ENCODE results near the gene LRSAM1. TPM values are rescaled to one million over a fixed set of nuclear protein-coding genes. Genes with fewer than 3 reads are reported as not detected.

Gene LRSAM1
- total and polyA plus RNA-seq, 4 donors: 14.7 to 44.5 (median 27.1) TPM

DNA sequence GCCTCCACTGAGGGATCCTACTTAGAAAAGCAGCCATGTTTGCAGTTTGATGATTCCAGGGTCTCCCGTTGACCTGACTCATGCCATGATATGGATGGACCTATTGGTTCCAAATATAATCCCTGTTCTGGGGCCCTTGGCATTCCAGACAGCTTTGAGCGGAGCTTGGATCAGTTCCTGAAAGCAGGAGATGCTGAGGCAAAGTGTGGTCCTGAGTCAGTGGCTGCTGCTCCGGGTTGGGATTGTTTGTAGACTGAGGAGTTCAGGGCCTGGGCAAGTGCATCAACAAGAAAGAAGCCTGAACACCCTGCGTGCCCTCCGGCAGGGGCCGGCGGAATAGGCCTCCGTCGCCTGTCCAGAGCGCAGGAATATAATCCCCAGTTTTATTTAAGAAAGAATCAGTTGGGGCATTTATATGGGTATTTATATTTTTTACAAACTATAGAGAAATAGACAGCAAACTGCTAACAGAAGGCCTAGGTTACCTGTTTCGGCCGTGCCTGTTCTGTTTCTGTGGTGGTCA lies 50.6 kb downstream of the LRSAM1 start:
- no peak for DNase-seq (ENCODE audit: low read depth in 4 of 6, low spot score in 6 of 6)
- Histone ChIP-seq H3K4me1 (ENCODE audit: control insufficient read depth, insufficient read depth, low read length) (no peaks in the 10 kb centered on the region), H3K36me3 (ENCODE audit: control insufficient read depth, insufficient read depth, low read length) (peaks cover 82% of the 10 kb centered on the region), H3K27ac (ENCODE audit: low read depth, low read length) (no peak overlapping the region), H3K27me3 (ENCODE audit: control insufficient read depth, insufficient read depth, low read length) (no peaks in the 10 kb centered on the region), H3K4me3 (ENCODE audit: low read depth, low read length) (no peak overlapping the region), H3K9me3 (ENCODE audit: control insufficient read depth, insufficient read depth, low read length) (no peaks in the 10 kb centered on the region)
- WGBS (ENCODE audit: insufficient coverage): 93% methylated on average over 7 of the region's 12 CpGs

DNA sequence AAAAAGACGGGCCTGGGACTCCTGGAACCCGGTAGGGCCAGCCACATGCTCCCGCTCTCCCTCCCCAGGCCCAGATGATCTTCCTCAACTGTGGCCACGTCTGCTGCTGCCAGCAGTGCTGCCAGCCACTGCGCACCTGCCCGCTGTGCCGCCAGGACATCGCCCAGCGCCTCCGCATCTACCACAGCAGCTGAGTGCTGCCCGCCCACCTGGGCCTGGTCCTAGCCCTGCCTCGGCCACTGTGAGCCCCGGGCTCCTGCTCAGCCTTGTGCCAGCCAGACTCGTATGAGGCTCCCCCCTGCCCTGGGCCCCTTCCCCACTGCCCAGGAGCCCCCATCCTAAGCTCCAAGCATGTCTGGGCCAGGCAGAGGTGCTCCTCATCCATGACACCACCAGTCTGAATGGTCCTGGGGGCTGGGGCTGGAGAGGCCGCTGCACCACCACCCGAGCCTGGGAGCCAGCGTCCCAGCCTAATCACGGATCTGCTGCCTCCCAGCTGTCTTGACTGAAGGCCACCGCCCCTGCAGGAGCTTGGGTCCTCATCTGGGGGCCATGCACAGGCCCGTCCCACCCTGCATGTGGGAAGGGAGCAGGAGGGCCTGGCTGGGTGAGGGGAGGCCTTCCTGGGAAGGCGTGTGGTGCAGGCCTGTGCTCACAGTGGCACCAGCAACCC lies 51.5 kb downstream of the LRSAM1 start:
- Histone ChIP-seq H3K36me3 (ENCODE audit: control insufficient read depth, insufficient read depth, low read length) (peaks cover 82% of the 10 kb centered on the region), H3K27ac (ENCODE audit: low read depth, low read length) (no peak overlapping the region), H3K9me3 (ENCODE audit: control insufficient read depth, insufficient read depth, low read length) (no peaks in the 10 kb centered on the region), H3K4me1 (ENCODE audit: control insufficient read depth, insufficient read depth, low read length) (no peaks in the 10 kb centered on the region), H3K4me3 (ENCODE audit: low read depth, low read length) (no peak overlapping the region), H3K27me3 (ENCODE audit: control insufficient read depth, insufficient read depth, low read length) (no peaks in the 10 kb centered on the region)
- WGBS (ENCODE audit: insufficient coverage): 89% methylated on average over 20 of the region's 21 CpGs
- DNase-seq (ENCODE audit: low read depth in 4 of 6, low spot score in 6 of 6): no peak

DNA sequence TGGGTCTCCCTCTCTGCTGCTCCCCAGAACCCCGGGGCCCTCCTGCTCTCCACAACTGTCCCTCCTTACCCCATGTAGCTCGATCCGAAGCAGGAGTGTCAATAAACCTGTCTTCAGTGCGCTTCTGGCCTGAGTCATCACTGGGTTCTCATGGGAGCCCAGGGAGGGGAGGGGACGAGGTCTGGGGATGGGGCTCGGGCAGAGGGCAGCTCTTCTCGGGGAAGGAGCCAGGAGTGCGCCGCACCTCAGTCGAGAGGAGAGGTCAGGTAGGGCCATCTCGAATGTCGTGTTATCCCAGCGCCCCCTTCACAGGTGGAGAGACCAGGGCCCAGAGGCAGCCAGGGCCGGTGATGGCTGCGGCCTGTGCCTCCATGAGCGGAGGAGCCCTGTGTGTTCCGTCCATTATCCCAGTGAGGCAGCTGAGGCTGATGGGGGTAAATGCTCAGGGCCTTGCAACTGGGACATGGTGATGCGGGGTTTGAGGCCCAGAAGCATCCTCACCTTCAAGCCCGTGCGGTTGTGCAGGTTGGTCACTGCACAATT lies 52.1 kb downstream of the LRSAM1 start:
- Histone ChIP-seq H3K36me3 (ENCODE audit: control insufficient read depth, insufficient read depth, low read length) (peaks cover 82% of the 10 kb centered on the region), H3K27me3 (ENCODE audit: control insufficient read depth, insufficient read depth, low read length) (no peaks in the 10 kb centered on the region), H3K9me3 (ENCODE audit: control insufficient read depth, insufficient read depth, low read length) (no peaks in the 10 kb centered on the region), H3K4me3 (ENCODE audit: low read depth, low read length) (no peak overlapping the region), H3K27ac (ENCODE audit: low read depth, low read length) (no peak overlapping the region), H3K4me1 (ENCODE audit: control insufficient read depth, insufficient read depth, low read length) (no peaks in the 10 kb centered on the region)
- no peak for DNase-seq (ENCODE audit: low read depth in 4 of 6, low spot score in 6 of 6)
- 91% methylated on average over 18 of the region's 20 CpGs for WGBS (ENCODE audit: insufficient coverage)

DNA sequence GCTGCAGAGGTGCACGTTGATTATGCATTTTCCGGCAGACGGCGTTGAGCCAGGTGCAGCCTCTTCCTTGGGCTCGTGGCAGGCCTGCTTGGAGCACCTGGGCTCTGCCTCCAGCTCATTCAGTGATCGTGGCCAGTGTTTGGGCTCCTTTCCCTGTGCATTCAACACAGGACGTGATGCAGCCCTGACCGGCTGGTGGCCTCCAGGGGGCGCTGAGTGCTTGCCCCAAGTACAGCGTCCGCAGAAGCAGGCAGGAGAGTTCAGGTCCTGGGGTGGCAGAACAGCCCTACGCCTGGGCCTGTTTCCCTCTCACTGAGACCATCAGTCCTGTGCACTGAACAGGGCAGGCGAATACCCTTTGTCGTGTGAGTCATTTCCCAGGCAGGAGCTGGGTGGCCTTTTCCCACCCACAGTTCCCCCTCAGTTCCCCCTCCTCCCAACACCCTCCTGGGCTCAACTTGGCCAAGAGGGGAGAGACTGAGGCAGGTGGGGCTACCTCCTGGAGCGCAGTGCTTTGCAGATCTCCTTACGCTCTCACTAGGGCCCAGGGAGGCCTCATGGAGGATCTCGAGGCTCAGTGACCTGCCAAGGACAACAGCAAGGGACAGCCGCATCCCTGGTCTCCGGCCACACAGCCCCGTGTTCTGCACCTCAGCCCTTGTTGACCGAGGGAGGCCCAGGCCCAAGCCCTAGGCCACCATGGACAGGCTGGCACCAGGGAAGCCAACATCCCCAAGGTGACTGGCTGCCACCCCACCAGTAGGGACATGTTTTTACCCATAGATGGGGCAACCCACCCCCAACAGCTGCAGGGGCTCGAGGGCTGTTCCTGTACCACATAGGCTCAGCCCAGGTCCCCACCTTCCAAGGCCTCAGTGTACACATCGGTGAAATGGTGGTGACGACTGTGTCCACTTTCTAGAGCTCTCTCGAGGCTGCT lies 52.9 kb downstream of the LRSAM1 start:
- H3K27me3 ChIP-seq (ENCODE audit: control insufficient read depth, insufficient read depth, low read length): no peaks in the 10 kb centered on the region
- no peaks in the 10 kb centered on the region for H3K9me3 ChIP-seq (ENCODE audit: control insufficient read depth, insufficient read depth, low read length)
- peaks cover 84% of the 10 kb centered on the region for H3K36me3 ChIP-seq (ENCODE audit: control insufficient read depth, insufficient read depth, low read length)
- peak in 5 of 6 donors; percentile 17 to 81 (median 31) for DNase-seq (ENCODE audit: low read depth in 4 of 6, low spot score in 6 of 6)
- no peak overlapping the region for H3K27ac ChIP-seq (ENCODE audit: low read depth, low read length)
- WGBS (ENCODE audit: insufficient coverage): 59% methylated on average over 23 of the region's 25 CpGs
- no peaks in the 10 kb centered on the region for H3K4me1 ChIP-seq (ENCODE audit: control insufficient read depth, insufficient read depth, low read length)
- H3K4me3 ChIP-seq (ENCODE audit: low read depth, low read length): no peak overlapping the region

DNA sequence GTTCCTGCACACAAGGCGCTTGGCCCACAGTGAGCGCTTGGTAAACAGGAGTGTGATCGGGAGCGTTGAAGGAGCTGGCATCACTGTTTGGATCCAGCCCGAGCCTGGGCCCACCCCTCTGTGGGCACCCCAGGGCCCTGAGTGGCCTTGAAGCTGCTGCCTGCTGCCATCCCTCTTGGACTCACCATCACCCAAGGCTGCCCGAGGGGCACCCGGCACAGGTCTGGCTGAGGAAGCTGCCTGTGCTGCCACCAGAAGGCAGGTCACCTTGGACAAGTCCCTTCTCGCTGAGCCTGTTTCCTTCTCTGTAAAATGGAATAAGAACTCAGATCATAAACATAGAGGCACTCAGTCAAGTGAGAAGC lies 53.6 kb downstream of the LRSAM1 start:
- Histone ChIP-seq H3K4me1 (ENCODE audit: control insufficient read depth, insufficient read depth, low read length) (no peaks in the 10 kb centered on the region), H3K9me3 (ENCODE audit: control insufficient read depth, insufficient read depth, low read length) (no peaks in the 10 kb centered on the region), H3K36me3 (ENCODE audit: control insufficient read depth, insufficient read depth, low read length) (peaks cover 90% of the 10 kb centered on the region), H3K27ac (ENCODE audit: low read depth, low read length) (no peak overlapping the region), H3K4me3 (ENCODE audit: low read depth, low read length) (no peak overlapping the region), H3K27me3 (ENCODE audit: control insufficient read depth, insufficient read depth, low read length) (no peaks in the 10 kb centered on the region)
- DNase-seq (ENCODE audit: low read depth in 4 of 6, low spot score in 6 of 6): no peak
- WGBS (ENCODE audit: insufficient coverage): 84% methylated on average over 6 of the region's 8 CpGs

DNA sequence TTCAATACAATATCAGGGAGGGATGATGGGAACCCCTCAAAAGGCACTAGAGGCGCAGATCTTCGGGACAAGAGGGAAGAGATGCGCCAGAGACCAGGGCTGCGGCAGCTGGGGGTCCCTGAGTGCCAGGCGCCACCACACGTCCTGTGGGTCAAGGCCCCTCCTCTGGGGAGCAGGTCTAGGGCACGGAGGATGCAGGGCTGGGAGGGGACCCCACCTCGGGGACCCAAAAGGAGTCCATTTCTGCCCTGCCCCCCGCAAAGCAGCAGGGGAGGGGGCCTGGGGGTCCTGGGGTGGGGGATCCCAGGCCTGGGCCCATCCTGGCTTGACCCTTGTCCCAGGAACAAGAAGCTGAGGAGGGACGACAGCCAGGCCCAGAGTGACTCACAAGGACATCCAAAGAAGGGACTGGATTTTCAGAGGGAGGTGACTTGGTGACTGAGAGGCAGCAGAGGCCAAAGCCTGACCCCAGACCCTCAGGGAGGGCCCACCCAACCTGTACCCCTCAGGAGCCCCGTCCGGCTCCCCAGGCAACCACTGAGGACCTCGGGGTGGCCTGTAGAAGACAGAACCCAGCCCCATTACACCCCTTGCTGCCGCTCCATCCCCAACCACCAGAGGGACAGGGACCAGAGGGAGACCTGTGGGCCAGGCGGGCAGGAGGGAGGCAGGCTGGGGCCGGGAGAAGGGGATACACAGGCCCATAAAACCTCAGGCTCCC lies 54.2 kb downstream of the LRSAM1 start:
- 78% methylated on average over 10 of the region's 16 CpGs for WGBS (ENCODE audit: insufficient coverage)
- DNase-seq (ENCODE audit: low read depth in 4 of 6, low spot score in 6 of 6): peak in 1 of 6 donors; percentile 29
- Histone ChIP-seq H3K27ac (ENCODE audit: low read depth, low read length) (no peak overlapping the region), H3K36me3 (ENCODE audit: control insufficient read depth, insufficient read depth, low read length) (peaks cover 92% of the 10 kb centered on the region), H3K4me3 (ENCODE audit: low read depth, low read length) (no peak overlapping the region), H3K4me1 (ENCODE audit: control insufficient read depth, insufficient read depth, low read length) (no peaks in the 10 kb centered on the region), H3K27me3 (ENCODE audit: control insufficient read depth, insufficient read depth, low read length) (no peaks in the 10 kb centered on the region), H3K9me3 (ENCODE audit: control insufficient read depth, insufficient read depth, low read length) (no peaks in the 10 kb centered on the region)

DNA sequence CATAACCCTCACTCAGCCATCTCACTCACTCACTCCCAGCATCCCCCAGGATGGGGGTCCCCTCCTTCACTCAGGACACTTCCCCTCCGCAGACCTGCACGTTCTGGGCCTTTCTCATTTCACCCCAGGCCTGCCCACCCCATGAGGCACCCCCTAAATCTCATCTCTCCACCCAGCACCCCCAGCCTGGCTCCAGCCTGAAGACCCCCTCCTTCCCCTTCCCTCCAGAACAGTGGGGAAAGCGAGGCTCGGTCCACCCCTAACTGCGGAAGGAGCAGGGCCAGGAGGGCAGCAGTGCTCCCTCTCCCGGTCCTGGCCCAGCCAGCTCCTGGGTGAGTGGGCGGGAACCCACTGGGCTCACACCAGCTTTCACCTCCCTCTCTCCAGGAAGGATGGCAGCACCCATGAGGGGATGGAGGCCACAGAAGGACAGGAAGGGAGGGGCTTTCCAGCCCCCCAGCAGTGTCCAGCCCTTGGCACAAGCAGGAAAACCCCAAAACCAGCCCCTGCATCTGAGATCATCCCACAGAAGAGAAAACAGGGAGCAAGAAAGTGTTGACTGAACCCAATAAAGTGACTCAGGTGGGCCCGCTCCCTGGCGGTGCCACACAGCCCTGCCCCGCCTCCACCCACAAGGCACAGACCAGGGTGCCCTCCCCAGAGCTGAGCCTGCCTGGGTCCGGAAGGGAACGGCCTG lies 55.0 kb downstream of the LRSAM1 start:
- Histone ChIP-seq H3K27ac (ENCODE audit: low read depth, low read length) (no peak overlapping the region), H3K4me3 (ENCODE audit: low read depth, low read length) (no peak overlapping the region), H3K27me3 (ENCODE audit: control insufficient read depth, insufficient read depth, low read length) (no peaks in the 10 kb centered on the region), H3K4me1 (ENCODE audit: control insufficient read depth, insufficient read depth, low read length) (no peaks in the 10 kb centered on the region), H3K36me3 (ENCODE audit: control insufficient read depth, insufficient read depth, low read length) (peaks cover 86% of the 10 kb centered on the region), H3K9me3 (ENCODE audit: control insufficient read depth, insufficient read depth, low read length) (no peaks in the 10 kb centered on the region)
- 90% methylated on average over 8 of the region's 12 CpGs for WGBS (ENCODE audit: insufficient coverage)
- no peak for DNase-seq (ENCODE audit: low read depth in 4 of 6, low spot score in 6 of 6)

DNA sequence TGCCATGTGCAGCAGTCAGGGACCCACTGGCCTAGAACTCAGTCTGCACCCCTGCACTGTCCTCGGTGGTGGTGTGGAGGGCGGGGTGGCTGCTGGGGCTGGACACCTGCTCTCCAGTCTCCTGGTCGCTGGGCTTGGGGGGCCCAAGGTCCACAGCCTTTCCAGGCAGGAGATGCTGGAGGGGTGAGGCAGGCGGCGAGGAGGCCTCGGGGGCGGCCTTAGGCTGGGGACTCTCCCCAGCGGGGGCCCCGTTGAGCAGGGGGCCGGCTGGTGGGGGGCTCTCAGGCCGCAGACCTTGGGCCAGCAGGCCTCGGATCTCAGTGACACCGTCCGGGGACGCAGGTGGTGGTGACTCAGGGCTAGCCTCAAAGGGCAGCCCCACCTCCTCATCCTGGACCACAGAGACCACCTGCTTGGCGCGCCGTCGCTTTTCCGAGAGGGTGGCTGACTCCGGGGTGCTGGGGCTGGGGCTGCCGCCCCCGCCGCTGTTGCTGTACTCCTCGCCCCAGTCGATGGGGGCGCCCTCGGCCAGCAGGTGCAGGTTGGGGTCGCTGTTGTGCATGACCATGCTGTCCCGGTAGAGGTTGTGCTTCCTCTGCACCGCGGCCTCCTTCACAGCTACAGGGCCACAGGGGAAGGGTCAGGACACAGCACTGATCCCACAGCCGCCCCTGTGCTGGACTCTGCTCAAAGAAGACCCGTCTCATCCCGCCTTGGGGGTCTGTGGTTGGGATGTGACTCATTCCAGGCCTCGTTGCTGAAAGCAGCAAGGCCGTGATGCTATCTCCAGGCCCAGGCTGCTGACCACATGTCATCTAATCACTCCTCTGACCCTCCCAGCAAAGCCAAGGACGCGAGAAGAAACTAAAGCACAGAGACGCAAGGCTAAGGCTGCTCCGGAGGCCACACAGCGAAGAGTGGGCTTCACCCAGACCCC lies 55.8 kb downstream of the LRSAM1 start:
- no peaks in the 10 kb centered on the region for H3K4me1 ChIP-seq (ENCODE audit: control insufficient read depth, insufficient read depth, low read length)
- no peaks in the 10 kb centered on the region for H3K27me3 ChIP-seq (ENCODE audit: control insufficient read depth, insufficient read depth, low read length)
- H3K36me3 ChIP-seq (ENCODE audit: control insufficient read depth, insufficient read depth, low read length): peaks cover 81% of the 10 kb centered on the region
- no peak for DNase-seq (ENCODE audit: low read depth in 4 of 6, low spot score in 6 of 6)
- H3K27ac ChIP-seq (ENCODE audit: low read depth, low read length): no peak overlapping the region
- H3K4me3 ChIP-seq (ENCODE audit: low read depth, low read length): no peak overlapping the region
- no peaks in the 10 kb centered on the region for H3K9me3 ChIP-seq (ENCODE audit: control insufficient read depth, insufficient read depth, low read length)
- WGBS (ENCODE audit: insufficient coverage): 90% methylated on average over 41 of the region's 42 CpGs

All from spinal cord (tissue), 10 donors.